Endothelial cell of umbilical vein (primary cell): ENCODE measurements around the gene LRCOL1.

Source experiments
- CTCF ChIP-seq, 2 donors: IDR thresholded peaks; 1 replicate in 1 of 2; 2 replicates in 1 of 2; pipeline ENCODE4 v1.5.1; 2011; ENCODE audit warnings: low read length in 2 of 2, mild to moderate bottlenecking in 2 of 2, moderate library complexity in 2 of 2, control low read depth in 1 of 2, inconsistent platforms in 1 of 2, low read depth in 1 of 2; ENCODE audit not compliant: insufficient read depth in 1 of 2; ENCODE audit errors: extremely low read depth in 1 of 2
- EZH2 ChIP-seq: IDR thresholded peaks from 2 replicates; pipeline ENCODE4 v1.6.1; 2012; ENCODE audit warnings: borderline replicate concordance, low read depth, mild to moderate bottlenecking, moderate library complexity, low read length, inconsistent platforms; ENCODE audit not compliant: severe bottlenecking
- GATA2 ChIP-seq: IDR thresholded peaks from 2 replicates; pipeline ENCODE4 v1.7.0; 2011; ENCODE audit warnings: low read depth, mild to moderate bottlenecking, moderate library complexity, mixed read lengths, low read length; ENCODE audit not compliant: insufficient read length, insufficient read depth
- POLR2A ChIP-seq: IDR thresholded peaks from 2 replicates; pipeline ENCODE4 v1.6.1; 2012; ENCODE audit warnings: low read depth, mild to moderate bottlenecking, control low read depth, low read length
- POLR2AphosphoS5 ChIP-seq: IDR thresholded peaks from 2 replicates; pipeline ENCODE4 v1.6.1; 2012; ENCODE audit warnings: low read depth, mild to moderate bottlenecking, control low read depth, low read length, moderate library complexity; ENCODE audit not compliant: insufficient read depth
- TF ChIP-seq, protein P1 (sequence below): IDR thresholded peaks from 2 replicates; pipeline ENCODE4 v1.6.1; 2011; ENCODE audit not compliant: insufficient read depth, insufficient read length

DNA sequence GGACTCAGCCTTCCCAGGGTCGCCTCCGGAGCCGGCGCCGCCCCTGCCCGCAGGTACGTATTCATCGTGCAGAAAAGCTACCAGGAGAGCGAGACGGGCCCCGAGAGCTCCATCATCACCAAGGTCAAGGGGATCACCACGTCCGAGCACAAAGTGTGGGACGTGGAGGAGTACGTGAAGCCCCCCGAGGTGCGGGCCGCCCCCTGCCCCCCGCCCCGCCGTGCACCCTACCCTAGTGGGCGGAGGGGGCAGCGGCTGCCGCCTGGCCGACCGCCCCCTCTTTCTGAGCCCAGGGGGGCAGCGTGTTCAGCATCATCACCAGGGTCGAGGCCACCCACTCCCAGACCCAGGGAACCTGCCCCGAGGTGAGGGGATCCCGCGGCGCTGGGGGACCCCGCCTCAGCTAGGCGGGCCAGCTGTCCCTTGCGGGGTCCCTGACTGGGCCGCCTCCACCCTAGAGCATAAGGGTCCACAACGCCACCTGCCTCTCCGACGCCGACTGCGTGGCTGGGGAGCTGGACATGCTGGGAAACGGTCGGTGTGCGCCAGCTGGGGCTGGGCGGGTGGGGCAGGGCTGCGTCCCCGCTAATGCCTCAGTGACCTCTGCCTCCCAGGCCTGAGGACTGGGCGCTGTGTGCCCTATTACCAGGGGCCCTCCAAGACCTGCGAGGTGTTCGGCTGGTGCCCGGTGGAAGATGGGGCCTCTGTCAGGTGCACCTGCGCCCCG is 9.2 kb upstream of the LRCOL1 start:
- TF ChIP-seq, protein P1, sequence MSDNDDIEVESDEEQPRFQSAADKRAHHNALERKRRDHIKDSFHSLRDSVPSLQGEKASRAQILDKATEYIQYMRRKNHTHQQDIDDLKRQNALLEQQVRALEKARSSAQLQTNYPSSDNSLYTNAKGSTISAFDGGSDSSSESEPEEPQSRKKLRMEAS = no peak
- TF ChIP-seq CTCF (IDR thresholded peaks at IDR 0.05; ENCODE audit: extremely low read depth in 1 of 2, insufficient read depth in 1 of 2, low read depth in 1 of 2, low read length in 2 of 2) = no peak
- TF ChIP-seq POLR2AphosphoS5 = no peak
- TF ChIP-seq POLR2A = no peak
- TF ChIP-seq GATA2 = no peak
- TF ChIP-seq EZH2 = peak; percentile 78
